Activated T-cell treated with anti-CD3 and anti-CD28 coated beads, Interleukin-2, amount 50 U/mL, for 24 hours (primary cell): ENCODE results near the gene TEX2.

Experiments
- DNase-seq: peaks from one replicate; pipeline ENCODE4 v3.0.0-alpha.2; 2020
- H3K27ac Mint-ChIP-seq: 2 replicates; pipeline ENCODE4 v1.8.0; 2020; ENCODE audit warnings: mild to moderate bottlenecking, mixed read lengths
- H3K27me3 Mint-ChIP-seq: 2 replicates; pipeline ENCODE4 v1.8.0; 2020; ENCODE audit warnings: mixed read lengths
- H3K36me3 Mint-ChIP-seq: 2 replicates; pipeline ENCODE4 v1.8.0; 2020; ENCODE audit warnings: low read depth, mixed read lengths
- H3K4me1 Mint-ChIP-seq: 2 replicates; pipeline ENCODE4 v1.8.0; 2020; ENCODE audit warnings: low read depth, mixed read lengths
- H3K4me3 Mint-ChIP-seq: 2 replicates; pipeline ENCODE4 v1.8.0; 2020; ENCODE audit warnings: mild to moderate bottlenecking, moderate library complexity, mixed read lengths
- H3K9me3 Mint-ChIP-seq: 2 replicates; pipeline ENCODE4 v1.8.0; 2020; ENCODE audit warnings: mixed read lengths

Gene TEX2

DNA sequence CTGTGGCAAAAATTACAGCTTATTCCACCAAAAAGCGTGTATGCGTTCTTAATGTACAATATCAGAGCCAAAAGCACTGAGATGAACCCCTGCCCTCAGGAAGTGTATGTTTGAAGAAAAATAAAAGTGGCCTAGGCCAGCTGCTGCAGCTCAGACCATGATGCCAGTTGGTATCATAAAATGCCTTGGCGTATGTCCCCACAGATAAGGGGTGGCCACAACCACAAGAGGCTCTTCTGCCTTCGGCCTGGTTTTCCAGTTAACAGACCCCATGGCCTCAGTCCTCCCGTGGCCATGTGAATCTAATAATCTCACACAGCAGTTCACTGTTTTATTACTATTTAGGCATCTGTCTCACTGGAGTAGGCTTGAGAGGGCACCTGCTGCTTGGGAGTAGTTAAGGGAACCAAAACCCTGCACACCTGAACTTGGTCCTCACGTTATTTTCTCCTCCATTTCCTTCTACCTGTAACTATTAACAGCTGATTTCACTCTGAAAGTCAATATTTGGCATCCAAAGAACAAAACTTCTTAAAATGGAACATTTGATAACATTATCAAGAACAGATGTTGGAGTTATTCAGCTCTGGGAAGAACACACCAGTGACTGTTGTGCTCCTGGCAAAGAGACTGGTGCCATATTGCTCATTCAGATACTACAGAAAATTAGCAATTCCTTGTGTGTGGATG, 98.3 kb downstream of the TEX2 start:
- no peaks in the 10 kb centered on the region for H3K4me1 Mint-ChIP-seq
- H3K9me3 Mint-ChIP-seq = no peaks in the 10 kb centered on the region
- no peak overlapping the region for H3K4me3 Mint-ChIP-seq
- H3K36me3 Mint-ChIP-seq = peaks cover 66% of the 10 kb centered on the region
- H3K27ac Mint-ChIP-seq = no peak overlapping the region
- no peaks in the 10 kb centered on the region for H3K27me3 Mint-ChIP-seq
- peak; percentile 19 for DNase-seq

GRCh38 chr17:64163468-64163867, 99.6 kb downstream of the TEX2 start:
- no peak overlapping the region for H3K4me3 Mint-ChIP-seq
- peaks cover 60% of the 10 kb centered on the region for H3K36me3 Mint-ChIP-seq
- H3K9me3 Mint-ChIP-seq = no peaks in the 10 kb centered on the region
- no peaks in the 10 kb centered on the region for H3K27me3 Mint-ChIP-seq
- no peak overlapping the region for H3K27ac Mint-ChIP-seq
- no peaks in the 10 kb centered on the region for H3K4me1 Mint-ChIP-seq
- DNase-seq = no peak

GRCh38 chr17:64162554-64162953, 100.5 kb downstream of the TEX2 start:
- DNase-seq = peak; percentile 14
- no peaks in the 10 kb centered on the region for H3K27me3 Mint-ChIP-seq
- H3K36me3 Mint-ChIP-seq = peaks cover 51% of the 10 kb centered on the region
- no peak overlapping the region for H3K27ac Mint-ChIP-seq
- H3K9me3 Mint-ChIP-seq = no peaks in the 10 kb centered on the region
- no peak overlapping the region for H3K4me3 Mint-ChIP-seq
- no peaks in the 10 kb centered on the region for H3K4me1 Mint-ChIP-seq

GRCh38 chr17:64161380-64162176, 101.5 kb downstream of the TEX2 start:
- Mint-ChIP-seq H3K27ac (no peak overlapping the region), H3K4me3 (no peak overlapping the region), H3K9me3 (no peaks in the 10 kb centered on the region), H3K36me3 (peaks cover 44% of the 10 kb centered on the region), H3K27me3 (no peaks in the 10 kb centered on the region), H3K4me1 (no peaks in the 10 kb centered on the region)
- no peak for DNase-seq

- no peaks in the 10 kb centered on the region for H3K27me3 Mint-ChIP-seq
- peak; percentile 6 for DNase-seq
- peaks cover 35% of the 10 kb centered on the region for H3K36me3 Mint-ChIP-seq
- peak overlapping the region; percentile 53 for H3K27ac Mint-ChIP-seq
- no peak overlapping the region for H3K4me3 Mint-ChIP-seq
- no peaks in the 10 kb centered on the region for H3K4me1 Mint-ChIP-seq
- H3K9me3 Mint-ChIP-seq = no peaks in the 10 kb centered on the region
These were observed 102.7 kb downstream of the TEX2 start for GRCh38 chr17:64160378-64160777.

GRCh38 chr17:64158831-64159590, 104.0 kb downstream of the TEX2 start:
- Mint-ChIP-seq H3K4me3 (no peak overlapping the region), H3K36me3 (peaks cover 33% of the 10 kb centered on the region), H3K27ac (no peak overlapping the region), H3K9me3 (no peaks in the 10 kb centered on the region), H3K27me3 (no peaks in the 10 kb centered on the region), H3K4me1 (no peaks in the 10 kb centered on the region)
- peak; percentile 2 for DNase-seq

GRCh38 chr17:64158406-64158805, 104.7 kb downstream of the TEX2 start:
- Mint-ChIP-seq H3K36me3 (peaks cover 30% of the 10 kb centered on the region), H3K27ac (no peak overlapping the region)

DNA sequence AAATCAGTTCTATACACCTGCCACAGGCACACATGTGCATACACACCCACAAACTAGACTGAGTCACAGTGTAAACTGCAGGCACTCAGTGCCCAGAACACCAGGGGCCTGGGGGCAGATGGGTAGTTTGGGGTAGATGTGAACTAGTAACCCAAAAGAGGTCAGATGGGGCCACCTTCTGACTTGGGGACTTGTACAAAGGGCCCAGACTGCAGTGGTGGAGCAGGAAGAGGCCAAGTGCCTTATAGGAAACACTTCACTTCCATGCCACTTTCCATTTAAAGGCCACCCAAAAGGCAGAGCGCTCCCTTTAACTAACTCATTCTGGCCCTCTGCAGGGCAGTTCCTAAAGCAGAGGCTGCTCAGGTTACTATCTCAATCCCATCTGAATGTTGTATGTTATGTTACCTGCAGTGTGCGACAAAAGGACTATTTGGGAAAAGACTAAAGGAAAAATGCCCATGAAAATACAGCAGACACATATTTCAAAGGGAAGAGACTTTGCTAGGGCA, 105.3 kb downstream of the TEX2 start:
- peak; percentile 25 for DNase-seq
- Mint-ChIP-seq H3K27me3 (no peaks in the 10 kb centered on the region), H3K27ac (no peak overlapping the region), H3K4me1 (no peaks in the 10 kb centered on the region), H3K36me3 (peaks cover 35% of the 10 kb centered on the region), H3K4me3 (no peak overlapping the region), H3K9me3 (no peaks in the 10 kb centered on the region)

More at GRCh38 chr17:64158406-64158805, 104.7 kb downstream of the TEX2 start:
- no peak overlapping the region for H3K4me3 Mint-ChIP-seq
- no peaks in the 10 kb centered on the region for H3K27me3 Mint-ChIP-seq
- H3K4me1 Mint-ChIP-seq = no peaks in the 10 kb centered on the region
- peak; percentile 15 for DNase-seq
- H3K9me3 Mint-ChIP-seq = no peaks in the 10 kb centered on the region

- no peak overlapping the region for H3K4me3 Mint-ChIP-seq
- H3K9me3 Mint-ChIP-seq = no peaks in the 10 kb centered on the region
- no peaks in the 10 kb centered on the region for H3K27me3 Mint-ChIP-seq
- DNase-seq = peak; percentile 11
- H3K36me3 Mint-ChIP-seq = peaks cover 39% of the 10 kb centered on the region
- no peaks in the 10 kb centered on the region for H3K4me1 Mint-ChIP-seq
- no peak overlapping the region for H3K27ac Mint-ChIP-seq
These were observed 106.4 kb downstream of the TEX2 start for GRCh38 chr17:64156670-64157069.

- DNase-seq = peak; percentile 14
- Mint-ChIP-seq H3K9me3 (no peaks in the 10 kb centered on the region), H3K36me3 (peaks cover 43% of the 10 kb centered on the region), H3K27ac (no peak overlapping the region), H3K4me1 (no peaks in the 10 kb centered on the region), H3K4me3 (no peak overlapping the region), H3K27me3 (no peaks in the 10 kb centered on the region)
These were observed 107.1 kb downstream of the TEX2 start for GRCh38 chr17:64155751-64156544.

DNA sequence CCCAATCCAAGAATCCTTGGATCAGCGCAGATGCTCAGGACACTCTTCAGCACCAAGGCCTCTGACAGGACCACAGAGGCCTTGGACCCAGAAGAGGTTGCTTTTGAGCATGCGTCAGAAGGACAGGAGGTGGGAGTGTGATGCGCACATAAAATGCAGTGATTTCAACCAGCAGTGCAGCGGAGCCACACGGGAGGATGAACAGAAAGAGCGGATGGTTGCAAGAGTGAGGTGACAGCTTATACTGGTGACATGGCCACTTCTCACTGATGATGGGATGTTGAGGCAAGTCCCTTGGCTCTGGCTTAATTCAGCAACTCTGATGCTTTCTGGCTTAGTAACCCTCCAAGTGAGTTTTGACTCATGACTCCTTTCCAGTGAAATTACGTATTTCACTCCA, 107.9 kb downstream of the TEX2 start:
- DNase-seq = peak; percentile 8
- H3K4me3 Mint-ChIP-seq = no peak overlapping the region
- H3K36me3 Mint-ChIP-seq = peaks cover 44% of the 10 kb centered on the region
- H3K9me3 Mint-ChIP-seq = no peaks in the 10 kb centered on the region
- no peak overlapping the region for H3K27ac Mint-ChIP-seq
- no peaks in the 10 kb centered on the region for H3K4me1 Mint-ChIP-seq
- H3K27me3 Mint-ChIP-seq = no peaks in the 10 kb centered on the region

DNA sequence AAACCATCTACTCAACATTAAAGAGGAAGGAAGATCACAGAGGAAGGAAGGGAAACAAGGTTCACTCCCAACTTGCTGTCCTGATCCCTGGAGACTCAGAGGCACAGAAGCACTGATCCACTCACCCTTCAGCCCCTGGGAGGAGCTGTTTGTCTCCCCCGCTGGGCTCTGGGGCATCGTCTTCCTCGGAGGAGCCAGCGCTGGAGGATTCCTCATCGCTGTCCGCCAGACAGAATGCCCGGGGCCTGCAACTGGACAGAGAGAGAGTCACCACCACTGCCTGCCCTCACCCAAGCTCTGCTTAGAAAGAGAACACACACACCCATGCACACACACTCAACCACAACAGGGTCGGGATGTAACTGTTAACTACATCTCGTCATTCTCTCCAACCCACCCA, 108.3 kb downstream of the TEX2 start:
- H3K27me3 Mint-ChIP-seq = no peaks in the 10 kb centered on the region
- peaks cover 48% of the 10 kb centered on the region for H3K36me3 Mint-ChIP-seq
- no peaks in the 10 kb centered on the region for H3K9me3 Mint-ChIP-seq
- DNase-seq = no peak
- no peaks in the 10 kb centered on the region for H3K4me1 Mint-ChIP-seq
- H3K27ac Mint-ChIP-seq = no peak overlapping the region
- no peak overlapping the region for H3K4me3 Mint-ChIP-seq

DNA sequence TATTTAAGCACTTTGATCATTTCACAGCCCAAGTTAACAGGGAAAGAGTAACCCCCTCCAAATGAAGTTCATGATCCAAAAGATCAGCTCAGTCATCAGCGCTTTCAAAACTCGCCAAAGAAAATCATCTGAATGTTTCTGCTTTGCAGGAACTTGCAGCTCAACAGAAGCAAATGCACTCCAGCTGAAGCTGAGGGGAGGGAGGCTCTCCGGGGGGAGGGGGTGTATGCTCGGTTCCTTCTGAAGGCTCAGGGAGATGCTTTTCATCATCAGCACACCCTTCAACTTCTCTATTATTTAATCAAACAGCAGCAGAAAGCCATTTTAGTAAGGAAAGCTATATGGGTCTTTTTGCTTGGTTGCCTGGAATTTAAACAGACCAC, 108.8 kb downstream of the TEX2 start:
- no peak overlapping the region for H3K4me3 Mint-ChIP-seq
- no peaks in the 10 kb centered on the region for H3K4me1 Mint-ChIP-seq
- H3K9me3 Mint-ChIP-seq = no peaks in the 10 kb centered on the region
- DNase-seq = no peak
- peaks cover 47% of the 10 kb centered on the region for H3K36me3 Mint-ChIP-seq
- no peak overlapping the region for H3K27ac Mint-ChIP-seq
- no peaks in the 10 kb centered on the region for H3K27me3 Mint-ChIP-seq
